Amniotic stem cell (primary cell): ENCODE data around the gene SOS1.
"Not testable (repeated sequence)": the region's sequence is repeated elsewhere in the genome, so short reads cannot be mapped to it uniquely, and the experiment has no call there.

Experiments used
- DNase-seq: peaks from one replicate; lab custom pipeline; 2025; lab: John Stamatoyannopoulos, UW

SOS1 gene

GRCh38 chr2:38968021-38968420, 152.8 kb downstream of the SOS1 start:
- no peak for DNase-seq

GRCh38 chr2:38966678-38967077, 154.2 kb downstream of the SOS1 start:
- no peak for DNase-seq

DNA sequence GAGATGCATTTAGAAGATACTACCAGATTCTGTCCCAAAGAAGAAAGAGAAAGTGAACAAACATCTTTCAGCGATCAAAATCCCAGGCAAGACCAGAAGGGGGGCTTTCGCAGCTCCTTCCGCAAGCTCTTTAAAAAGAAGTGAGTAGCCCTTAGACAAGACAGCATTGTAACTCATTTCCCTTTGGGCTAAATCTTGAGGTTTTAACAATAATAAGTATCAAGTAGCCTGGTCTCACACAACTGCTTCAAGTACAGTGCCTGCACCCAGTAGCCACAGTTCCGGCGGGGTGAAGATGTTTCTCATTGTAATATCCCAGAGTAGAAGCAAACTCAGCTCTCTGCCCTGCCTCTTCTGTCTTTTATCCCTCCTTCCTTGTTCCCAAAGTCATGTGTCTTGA, 154.8 kb downstream of the SOS1 start:
- no peak for DNase-seq

DNA sequence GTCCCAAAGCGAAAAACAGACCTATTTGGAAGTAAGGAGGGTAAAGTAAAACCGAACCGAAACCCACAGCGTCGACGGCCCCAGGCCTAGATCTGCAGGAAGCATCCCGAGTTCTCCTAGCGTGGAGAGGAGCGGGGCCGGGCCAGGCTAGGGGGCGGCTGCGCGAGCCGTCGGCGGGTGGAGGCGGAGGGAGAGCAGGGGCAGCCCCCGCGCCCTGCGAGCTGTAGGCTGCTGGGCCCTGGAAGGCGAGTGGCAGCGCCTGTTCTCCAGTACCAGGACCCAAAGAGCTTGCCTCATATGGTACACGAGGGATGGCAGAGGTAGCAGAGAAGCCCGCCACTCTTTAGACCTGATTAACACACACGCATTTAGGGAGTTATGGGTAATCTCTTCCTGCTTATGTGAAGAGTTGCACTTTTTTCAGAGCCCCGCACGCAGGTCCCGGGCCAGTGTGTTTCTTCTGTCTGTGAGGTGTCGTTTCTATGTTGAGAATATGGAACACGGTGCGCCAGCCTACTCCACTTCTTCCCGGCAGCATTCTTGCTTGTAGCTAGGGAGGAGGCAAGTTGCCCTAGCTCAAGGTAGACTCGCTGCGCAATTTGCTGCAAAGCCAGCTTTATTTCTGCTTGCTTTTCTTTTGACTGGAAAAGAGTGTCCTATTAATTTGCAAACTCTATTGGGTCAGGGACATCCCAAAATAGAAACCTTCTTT, 160.1 kb downstream of the SOS1 start:
- no peak for DNase-seq

GRCh38 chr2:38959938-38960608, 160.8 kb downstream of the SOS1 start:
- DNase-seq = no peak

DNA sequence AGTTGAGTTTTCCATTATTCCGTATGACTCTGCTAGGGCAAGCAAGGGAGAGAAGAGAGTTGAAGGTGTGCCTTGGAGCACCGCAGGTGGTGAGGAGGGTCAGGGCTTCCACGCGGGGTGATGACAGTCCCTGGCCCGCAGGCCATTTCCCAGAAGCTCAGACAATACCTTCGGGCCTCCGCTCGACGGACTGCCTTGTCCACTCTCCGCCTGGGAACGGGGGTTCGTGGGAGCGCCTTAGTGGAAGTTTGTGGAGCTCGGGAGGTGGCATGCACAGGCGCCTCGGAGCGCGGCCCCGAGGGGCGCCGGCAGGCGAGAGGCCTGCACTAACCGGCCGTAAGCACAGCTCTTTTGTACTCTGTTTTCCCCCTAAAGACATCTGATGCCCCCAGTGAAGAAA, 161.4 kb downstream of the SOS1 start:
- no peak for DNase-seq

- DNase-seq = no peak
Observed at GRCh38 chr2:38957972-38958371, 162.9 kb downstream of the SOS1 start.

DNA sequence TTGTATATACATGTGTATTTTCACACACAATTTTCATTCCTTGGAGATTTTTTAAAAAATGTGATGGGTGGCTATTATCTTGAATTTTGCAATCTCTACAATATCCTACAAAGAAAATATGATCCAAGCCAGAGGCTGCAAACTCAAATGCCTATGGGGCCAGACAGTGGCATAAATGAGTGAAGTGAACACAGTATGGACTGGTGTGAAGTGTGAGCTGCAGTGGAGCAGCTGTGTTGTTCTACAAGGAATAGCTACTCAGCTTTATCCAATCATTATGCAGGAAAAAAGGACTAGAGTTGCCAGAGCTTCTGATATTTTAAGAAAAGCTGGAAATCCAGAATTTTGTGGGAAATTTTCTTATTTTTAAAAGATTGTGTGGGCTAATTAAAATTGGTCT, 169.1 kb downstream of the SOS1 start:
- DNase-seq = no peak

DNA sequence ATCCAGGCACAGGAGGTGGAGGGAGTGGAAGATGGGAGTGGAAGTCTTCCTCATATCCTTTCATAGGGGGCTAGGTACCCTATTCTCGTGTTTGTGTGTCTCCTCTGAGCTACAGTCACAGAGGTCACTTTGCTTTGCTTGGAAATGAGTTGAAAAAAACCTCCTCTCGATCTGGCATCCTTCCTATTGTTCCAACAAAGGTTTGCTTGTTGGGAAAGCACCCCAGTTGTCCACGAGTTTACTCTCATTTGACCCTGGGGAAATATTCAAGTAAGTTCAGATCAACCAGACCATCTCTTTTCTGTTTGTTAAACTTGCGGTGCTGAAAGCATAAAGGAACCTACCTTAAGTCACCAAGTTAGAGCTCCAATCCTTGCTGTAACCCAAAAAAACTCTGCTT, 171.9 kb downstream of the SOS1 start:
- DNase-seq = no peak

DNA sequence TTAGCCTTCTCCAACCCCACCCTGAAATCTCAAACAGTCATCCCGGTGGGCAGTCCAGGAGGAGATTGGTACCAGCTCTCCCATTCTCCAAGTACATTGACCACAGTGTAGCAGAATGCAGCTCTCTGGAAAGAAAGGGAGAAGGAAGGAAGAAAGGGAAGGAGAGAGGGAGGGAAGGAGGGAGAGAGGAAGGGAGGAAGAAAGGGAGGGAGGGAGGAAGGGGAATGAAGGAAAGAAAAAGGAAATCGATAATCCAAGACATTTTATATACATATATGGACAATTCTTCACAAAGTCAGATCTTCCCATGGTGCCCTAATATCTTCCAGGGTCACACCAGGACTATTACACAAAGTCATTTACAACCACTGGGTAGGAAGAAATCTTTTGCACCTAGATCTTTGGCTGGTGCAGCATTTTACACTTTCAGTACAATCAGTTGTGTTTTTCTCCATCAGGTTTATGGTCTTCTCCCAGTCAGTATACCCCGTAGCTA, 172.4 kb downstream of the SOS1 start:
- DNase-seq = no peak

GRCh38 chr2:38947241-38948239, 173.3 kb downstream of the SOS1 start:
- DNase-seq = peak; percentile 50

- DNase-seq = no peak
Observed at GRCh38 chr2:38945911-38946310, 174.9 kb downstream of the SOS1 start.

DNA sequence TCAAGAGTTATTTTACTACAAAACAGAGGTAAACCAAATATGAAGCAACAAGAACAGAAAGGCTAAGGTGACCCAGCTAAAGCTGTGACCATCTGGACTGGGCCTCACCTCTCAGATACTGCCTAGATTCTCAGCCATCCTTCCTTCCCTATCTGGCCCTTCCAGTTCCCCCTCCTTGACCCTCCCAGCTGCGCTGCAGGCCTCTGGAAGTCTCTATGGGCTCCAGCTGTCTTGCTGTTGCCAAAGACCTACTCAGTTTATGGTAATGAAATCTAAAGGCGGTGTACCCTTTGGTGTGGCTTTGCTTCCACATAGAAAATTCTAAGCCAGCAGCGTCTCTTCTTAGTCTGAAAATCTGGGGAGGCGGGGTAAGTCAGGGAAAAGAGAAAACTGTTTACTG, 175.5 kb downstream of the SOS1 start:
- DNase-seq = no peak

GRCh38 chr2:38943784-38944183, 177.1 kb downstream of the SOS1 start:
- no peak for DNase-seq

- DNase-seq = no peak
Observed at GRCh38 chr2:38940746-38941145, 180.1 kb downstream of the SOS1 start.

GRCh38 chr2:38937548-38937947, 183.3 kb downstream of the SOS1 start:
- no peak for DNase-seq

DNA sequence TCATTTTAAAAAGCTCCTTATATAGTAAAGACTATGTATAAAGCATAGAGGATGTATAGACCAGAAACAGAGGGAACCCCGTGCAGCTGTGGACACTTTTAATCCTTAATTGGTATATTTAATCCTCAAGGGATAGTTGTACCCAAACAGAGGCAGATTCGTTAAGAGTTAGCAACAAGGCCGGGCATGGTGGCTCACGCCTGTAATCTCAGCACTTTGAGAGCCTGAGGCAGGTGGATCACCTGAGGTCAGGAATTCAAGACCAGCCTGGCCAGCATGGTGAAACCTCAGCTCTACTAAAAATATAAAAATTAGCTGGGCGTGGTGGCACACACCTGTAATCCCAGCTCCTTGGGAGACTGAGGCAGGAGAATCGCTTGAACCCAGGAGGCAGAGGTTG, 184.3 kb downstream of the SOS1 start:
- not testable (repeated sequence) for DNase-seq

GRCh38 chr2:38935568-38936172, 185.2 kb downstream of the SOS1 start:
- peak; percentile 48 for DNase-seq

GRCh38 chr2:38934742-38935141, 186.1 kb downstream of the SOS1 start:
- no peak for DNase-seq

DNA sequence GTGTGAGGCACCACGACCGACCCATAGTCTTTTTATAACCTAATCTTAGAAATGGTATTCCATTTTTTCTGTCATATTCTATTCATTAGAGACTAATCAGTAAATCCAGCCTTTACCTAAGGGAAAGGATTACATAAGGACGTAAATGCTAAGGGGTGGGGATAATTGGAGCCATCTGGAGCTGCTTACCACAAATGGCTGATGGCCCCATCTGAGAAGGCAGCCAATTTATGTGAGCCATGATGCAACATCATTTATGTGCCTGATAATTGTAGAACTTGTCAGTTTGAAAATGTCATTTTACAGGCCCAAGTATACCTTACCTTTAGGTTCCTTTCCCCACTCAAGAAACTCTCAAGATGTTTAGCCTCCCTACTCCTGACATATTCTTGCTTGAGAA, 187.2 kb downstream of the SOS1 start:
- no peak for DNase-seq

DNA sequence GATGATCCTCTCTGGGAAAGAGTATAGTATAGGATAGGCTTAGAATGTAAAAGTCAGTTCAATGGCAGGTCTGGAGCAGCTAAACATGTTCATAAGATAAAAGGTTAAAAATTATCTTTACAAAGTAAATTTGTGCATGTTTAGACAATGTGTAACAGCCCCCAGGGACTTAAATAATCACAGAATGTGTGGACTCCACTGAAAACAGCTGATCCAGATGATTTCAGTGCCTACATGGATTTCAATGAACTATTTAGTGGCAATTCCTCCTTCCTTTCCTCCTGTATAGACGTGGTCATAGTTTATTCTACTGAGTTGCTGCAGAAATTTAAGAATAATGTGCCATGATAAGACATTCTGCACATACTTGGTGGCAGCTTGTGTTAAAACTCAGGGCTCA, 188.3 kb downstream of the SOS1 start:
- DNase-seq = no peak
